Measurements from ENCODE around the gene ABCA4.
"Not testable (repeated sequence)": the region's sequence is repeated elsewhere in the genome, so short reads cannot be mapped to it uniquely, and the experiment has no call there.

The ABCA4 gene

GRCh38 chr1:94120991-94121390 lies at the start of gene ABCA4:
ABCA4 (minus strand) TSS chr1:94121148; CDS start chr1:94121045, 103 bp downstream.
- no peak for DNase-seq (ENCODE audit: low read depth)

GRCh38 chr1:94169126-94169525 lies 48.2 kb upstream of the ABCA4 start:
- DNase-seq (ENCODE audit: low read depth) = no peak

- DNase-seq (ENCODE audit: low read depth) = no peak
Measured at GRCh38 chr1:94165843-94166242, 44.9 kb upstream of the ABCA4 start.

GRCh38 chr1:94164885-94165284 lies 43.9 kb upstream of the ABCA4 start:
- DNase-seq (ENCODE audit: low read depth) = not testable (repeated sequence)

GRCh38 chr1:94164121-94164520 lies 43.2 kb upstream of the ABCA4 start:
- not testable (repeated sequence) for DNase-seq (ENCODE audit: low read depth)

- not testable (repeated sequence) for DNase-seq (ENCODE audit: low read depth)
Measured at GRCh38 chr1:94163249-94163648, 42.3 kb upstream of the ABCA4 start.

- DNase-seq (ENCODE audit: low read depth) = no peak
Measured at GRCh38 chr1:94160811-94161210, 39.9 kb upstream of the ABCA4 start.

- DNase-seq (ENCODE audit: low read depth) = no peak
Measured at GRCh38 chr1:94156096-94156625, 35.2 kb upstream of the ABCA4 start.

GRCh38 chr1:94154989-94155388 lies 34.0 kb upstream of the ABCA4 start:
- no peak for DNase-seq (ENCODE audit: low read depth)

- no peak for DNase-seq (ENCODE audit: low read depth)
Measured at GRCh38 chr1:94153133-94153532, 32.2 kb upstream of the ABCA4 start.

GRCh38 chr1:94149166-94149565 lies 28.2 kb upstream of the ABCA4 start:
- DNase-seq (ENCODE audit: low read depth) = not testable (repeated sequence)

GRCh38 chr1:94146273-94146672 lies 25.3 kb upstream of the ABCA4 start:
- no peak for DNase-seq (ENCODE audit: low read depth)

GRCh38 chr1:94144836-94145235 lies 23.9 kb upstream of the ABCA4 start:
- DNase-seq (ENCODE audit: low read depth) = no peak

- DNase-seq (ENCODE audit: low read depth) = no peak
Measured at GRCh38 chr1:94143809-94144176, 22.8 kb upstream of the ABCA4 start.

GRCh38 chr1:94143173-94143808 lies 22.3 kb upstream of the ABCA4 start:
- no peak for DNase-seq (ENCODE audit: low read depth)

- DNase-seq (ENCODE audit: low read depth) = no peak
Measured at GRCh38 chr1:94142583-94142982, 21.6 kb upstream of the ABCA4 start.

- no peak for DNase-seq (ENCODE audit: low read depth)
Measured at GRCh38 chr1:94142022-94142421, 21.1 kb upstream of the ABCA4 start.

GRCh38 chr1:94132111-94132510 lies 11.2 kb upstream of the ABCA4 start:
- DNase-seq (ENCODE audit: low read depth) = no peak

GRCh38 chr1:94130851-94131595 lies 10.1 kb upstream of the ABCA4 start:
- no peak for DNase-seq (ENCODE audit: low read depth)

GRCh38 chr1:94126651-94127050 lies 5.7 kb upstream of the ABCA4 start:
- no peak for DNase-seq (ENCODE audit: low read depth)

- no peak for DNase-seq (ENCODE audit: low read depth)
Measured at GRCh38 chr1:94125551-94126514, 4.9 kb upstream of the ABCA4 start.

GRCh38 chr1:94124538-94124937 lies 3.6 kb upstream of the ABCA4 start:
- DNase-seq (ENCODE audit: low read depth) = no peak
